Fibroblast of skin of left quadriceps (primary cell): Measurements from ENCODE around the gene IL17A.
A peak's percentile ranks its signal among the peaks of the same experiment; 100 is the strongest.

Experiments
- DNase-seq, 2 experiments: peaks; one replicate each; pipeline ENCODE4 v3.0.0-alpha.2; 2013; ENCODE audit warnings: low read depth in 2 of 2

Gene IL17A

DNA sequence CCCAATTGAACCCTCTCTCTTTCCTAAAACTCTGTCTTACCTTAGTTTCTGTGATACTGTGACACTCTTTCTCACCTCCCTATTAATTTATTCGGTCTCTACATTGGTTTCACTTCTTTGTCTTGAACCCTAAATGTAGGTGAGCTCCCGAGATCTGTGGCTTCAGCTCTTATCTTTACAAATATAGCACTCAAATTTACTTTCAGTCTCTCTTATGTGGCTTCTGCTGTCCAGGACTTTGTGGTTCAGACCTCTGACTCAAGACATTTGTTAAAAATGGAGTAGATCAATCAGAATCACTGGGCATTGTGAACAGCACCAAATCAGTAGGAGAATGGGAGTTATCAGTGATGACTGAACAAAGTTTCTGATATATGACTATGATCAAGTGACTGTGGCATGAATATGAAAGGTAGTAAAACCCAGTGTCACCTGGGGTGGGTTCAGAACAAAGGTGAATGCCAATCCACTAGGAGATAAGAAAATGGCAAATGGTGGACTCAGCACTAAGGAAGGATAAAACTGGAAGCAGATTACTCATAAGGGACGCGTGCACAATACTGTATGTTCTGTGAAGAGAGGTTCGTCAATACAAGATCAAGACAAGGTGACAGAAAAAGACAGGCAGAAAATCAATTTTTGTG, 30.9 kb downstream of the IL17A start:
- DNase-seq: no peak

DNA sequence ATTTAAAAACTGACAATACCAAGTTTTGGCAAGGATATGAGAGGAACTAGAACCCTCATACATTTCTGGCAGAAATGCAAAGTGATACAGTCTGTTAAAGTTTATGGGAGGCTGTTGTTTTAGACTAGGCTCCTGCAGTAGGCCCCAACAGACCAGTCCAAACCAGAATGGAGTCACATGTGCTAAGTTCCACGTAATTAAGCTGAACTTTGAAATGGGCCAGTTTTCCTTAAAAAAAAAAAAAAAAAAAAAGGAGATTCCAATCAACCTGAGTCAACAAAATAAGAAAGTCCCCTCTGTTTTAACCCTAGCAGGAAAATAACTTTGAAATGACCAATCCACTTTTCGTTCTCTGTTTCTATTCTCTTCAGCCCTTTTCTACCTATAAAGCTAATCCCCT, 31.6 kb downstream of the IL17A start:
- no peak for DNase-seq

DNA sequence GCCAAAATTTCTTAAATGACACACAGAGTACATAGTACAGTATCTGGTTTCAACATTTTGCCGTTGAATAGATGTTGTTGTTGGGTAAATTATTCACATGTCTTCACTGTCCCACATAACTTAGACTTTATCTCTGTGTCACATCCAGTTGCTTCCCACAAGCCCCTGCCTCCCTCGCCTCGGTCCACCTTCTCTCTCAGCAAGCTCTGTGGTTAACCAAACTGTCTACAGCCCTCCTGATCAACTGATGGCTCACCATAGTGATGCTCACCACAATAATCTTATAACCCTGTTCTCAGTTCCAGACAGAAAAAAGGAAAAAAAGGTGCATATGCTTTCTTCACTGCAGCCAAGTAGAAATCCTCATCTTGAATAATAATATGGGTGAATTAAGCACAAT, 35.1 kb downstream of the IL17A start:
- DNase-seq: no peak

DNA sequence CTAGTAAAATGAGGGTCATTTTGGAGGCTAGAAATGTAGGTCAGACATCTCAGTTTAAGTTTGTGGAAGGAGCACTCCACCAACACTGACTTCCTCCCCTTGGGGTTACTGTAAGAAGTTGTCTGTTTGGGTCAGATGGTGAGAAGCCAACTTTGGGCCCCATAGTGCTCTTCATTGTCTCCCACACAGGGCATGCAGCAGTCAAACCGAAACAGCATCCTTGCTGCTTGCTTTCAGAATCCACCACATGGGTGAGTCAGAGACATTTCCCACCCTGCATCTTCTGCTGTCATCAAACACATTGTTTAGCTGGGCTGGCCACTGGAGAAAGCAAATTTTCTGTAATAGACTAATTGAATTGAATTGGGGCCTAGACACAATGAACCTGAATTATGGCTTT, 41.3 kb downstream of the IL17A start:
- DNase-seq: no peak

DNA sequence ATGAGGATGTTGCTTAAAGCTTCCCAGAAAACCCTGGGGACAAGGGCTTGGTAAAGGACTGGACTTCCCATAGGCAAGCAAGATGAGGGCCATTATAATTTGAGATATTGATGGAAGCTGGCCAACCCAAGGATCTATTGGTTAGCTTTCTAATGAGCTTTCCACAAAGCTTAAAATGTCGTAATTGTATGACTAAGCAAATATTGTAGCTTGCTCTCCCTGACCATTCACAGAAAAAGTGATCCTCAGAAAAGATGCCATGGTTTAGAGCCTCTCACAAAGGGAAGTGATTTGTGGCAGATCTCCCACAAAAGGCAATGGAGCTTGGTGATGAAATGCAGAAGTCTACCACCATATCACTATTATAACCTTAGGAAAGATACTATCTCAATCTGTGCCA, 44.5 kb downstream of the IL17A start:
- DNase-seq: no peak

DNA sequence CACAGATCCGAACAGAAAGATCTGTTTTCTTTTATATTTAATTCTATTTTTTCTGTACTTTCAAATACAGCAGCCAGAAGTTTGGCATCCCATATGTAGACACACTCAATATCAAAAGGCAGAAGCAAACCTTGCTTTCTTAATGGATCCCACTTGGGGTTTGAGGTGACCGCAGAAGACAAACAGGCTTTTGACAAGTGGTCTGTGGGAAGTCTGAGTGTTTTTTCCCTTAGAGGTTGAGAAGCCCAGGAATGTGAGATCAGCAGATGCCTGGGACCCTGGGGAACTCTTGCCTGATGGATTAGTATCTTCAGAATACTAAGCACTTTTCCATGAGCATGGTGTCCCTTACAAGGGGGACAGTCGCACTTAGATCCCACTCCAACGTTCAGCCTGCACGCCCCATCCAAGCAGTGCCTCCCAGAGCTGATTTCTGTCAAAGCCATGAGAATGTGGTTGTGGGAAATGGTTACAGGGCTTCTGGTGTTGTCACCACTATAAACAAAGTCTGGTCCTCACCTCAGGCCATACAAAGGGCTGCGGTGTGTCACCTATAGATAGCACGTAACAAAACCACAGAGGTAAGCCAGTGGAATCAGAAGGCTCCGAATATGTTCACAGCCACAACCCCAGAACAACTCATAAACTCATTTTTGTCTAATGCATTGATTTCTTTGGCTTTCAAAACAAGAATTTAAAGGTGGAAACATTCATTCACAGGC, 45.4 kb downstream of the IL17A start:
- no peak for DNase-seq

DNA sequence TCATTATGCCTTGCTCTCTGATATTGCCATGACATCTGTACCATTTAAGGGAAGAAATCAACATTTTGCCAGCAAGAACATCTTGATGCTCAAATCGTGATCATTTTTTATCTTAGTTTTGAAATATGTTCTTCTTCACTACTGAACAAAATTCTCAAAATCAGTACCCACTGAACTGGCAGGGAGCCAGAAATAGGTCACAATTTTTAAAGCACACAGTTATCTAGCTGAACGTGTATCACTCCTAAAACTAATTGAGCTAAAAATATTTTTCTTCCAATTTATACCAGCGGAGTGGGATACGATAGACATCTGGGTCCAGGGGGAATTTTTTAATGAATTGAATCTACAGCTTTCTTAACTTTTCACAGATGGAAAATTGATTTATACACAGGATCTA, 46.8 kb downstream of the IL17A start:
- no peak for DNase-seq

DNA sequence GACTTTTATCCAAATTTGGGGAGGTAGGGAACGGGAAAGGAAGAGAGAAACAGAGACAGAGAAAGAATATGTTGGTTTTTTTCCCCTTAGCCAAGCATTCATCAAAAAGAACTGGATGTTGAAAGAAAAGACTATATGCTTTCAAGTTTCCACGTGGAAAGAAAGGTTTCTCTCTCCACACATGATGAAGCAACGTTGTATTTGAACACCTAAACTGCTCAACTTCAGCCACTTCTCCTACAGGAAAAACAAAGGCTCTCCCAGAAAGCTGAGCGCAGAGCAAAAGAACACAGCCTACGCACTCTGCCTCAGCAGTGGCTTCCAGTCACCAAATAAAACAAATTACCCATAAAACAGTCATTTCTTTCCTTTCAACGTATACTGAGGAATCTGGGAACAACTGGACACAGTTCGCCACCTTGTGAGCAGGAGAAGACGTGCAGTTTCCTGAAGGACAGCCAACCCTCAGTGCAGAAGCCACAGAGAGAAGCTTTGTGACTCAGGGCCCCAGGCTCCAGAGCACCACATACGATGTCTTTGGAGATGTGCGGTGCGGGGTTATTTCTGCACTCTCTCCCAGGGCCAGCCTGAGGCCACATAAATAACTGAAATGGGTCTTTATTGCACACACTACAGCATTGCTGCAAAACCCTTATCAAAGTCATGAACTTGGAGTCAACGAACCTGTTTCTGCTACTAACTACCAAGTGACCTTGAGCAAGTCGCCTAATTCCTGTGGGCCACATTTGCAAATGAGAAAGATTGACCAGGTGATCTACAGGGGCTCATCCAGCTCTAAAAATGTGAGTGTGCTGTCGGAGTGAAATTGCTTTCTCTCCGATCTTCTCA, 48.0 kb downstream of the IL17A start:
- peak; percentile 26 to 40 for DNase-seq
